ENCODE data around the gene PC. TPM values are rescaled to one million over a fixed set of nuclear protein-coding genes. Genes with fewer than 3 reads are reported as not detected.

The PC gene
- total RNA-seq, 2 donors from 2014 or later: 8.0 to 12.7 TPM

DNA sequence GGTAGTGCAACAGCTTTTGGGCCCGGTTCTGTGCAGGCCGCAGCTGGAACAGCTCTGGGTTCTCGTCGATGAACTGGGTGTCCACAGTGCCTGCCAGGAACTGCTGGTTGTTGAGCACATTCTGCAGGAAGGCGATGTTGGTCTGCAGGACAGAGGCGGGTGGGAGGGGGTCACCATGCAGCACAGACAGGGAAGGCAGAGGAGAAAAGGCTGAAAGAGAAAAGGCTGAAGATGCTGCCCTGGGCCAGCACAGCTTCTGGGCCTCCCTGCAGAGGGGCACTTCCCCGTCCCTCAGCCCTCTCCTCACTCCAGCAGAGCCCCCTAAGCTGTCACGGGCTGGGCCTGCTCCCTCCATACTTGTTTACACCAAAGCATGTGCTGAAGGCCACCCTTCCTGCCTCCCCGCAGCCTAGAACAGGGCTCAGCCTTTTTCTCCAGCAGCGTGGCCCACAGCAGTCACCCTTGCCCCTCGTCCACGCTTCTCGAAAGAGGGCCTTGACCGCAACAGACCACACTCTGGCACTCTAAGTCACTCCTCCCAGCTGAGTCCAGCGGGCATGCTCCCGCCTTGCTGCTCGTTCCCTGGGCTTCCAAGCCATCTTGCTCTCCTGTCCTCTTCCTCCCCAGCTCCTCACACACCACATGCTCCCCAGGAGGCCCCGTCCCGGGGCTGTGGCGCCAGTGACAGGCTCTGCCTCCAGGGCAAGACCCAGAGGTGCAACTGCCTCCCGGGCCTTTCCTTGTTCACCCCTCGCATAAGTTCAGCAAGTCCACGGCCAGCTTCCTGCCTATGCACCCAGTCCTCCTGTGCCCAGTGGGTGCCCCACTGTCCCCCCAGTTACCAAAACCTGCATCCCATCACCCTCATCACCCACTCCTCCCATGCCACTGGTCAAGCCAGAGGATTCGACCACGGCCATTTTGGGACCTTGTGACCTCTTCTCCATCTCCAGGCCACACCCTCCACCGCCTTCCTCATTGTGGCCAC lies 104.6 kb downstream of the PC start:
- TF ChIP-seq, protein P1, sequence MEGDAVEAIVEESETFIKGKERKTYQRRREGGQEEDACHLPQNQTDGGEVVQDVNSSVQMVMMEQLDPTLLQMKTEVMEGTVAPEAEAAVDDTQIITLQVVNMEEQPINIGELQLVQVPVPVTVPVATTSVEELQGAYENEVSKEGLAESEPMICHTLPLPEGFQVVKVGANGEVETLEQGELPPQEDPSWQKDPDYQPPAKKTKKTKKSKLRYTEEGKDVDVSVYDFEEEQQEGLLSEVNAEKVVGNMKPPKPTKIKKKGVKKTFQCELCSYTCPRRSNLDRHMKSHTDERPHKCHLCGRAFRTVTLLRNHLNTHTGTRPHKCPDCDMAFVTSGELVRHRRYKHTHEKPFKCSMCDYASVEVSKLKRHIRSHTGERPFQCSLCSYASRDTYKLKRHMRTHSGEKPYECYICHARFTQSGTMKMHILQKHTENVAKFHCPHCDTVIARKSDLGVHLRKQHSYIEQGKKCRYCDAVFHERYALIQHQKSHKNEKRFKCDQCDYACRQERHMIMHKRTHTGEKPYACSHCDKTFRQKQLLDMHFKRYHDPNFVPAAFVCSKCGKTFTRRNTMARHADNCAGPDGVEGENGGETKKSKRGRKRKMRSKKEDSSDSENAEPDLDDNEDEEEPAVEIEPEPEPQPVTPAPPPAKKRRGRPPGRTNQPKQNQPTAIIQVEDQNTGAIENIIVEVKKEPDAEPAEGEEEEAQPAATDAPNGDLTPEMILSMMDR (IDR thresholded peaks at IDR 0.05): no peak
- ATAC-seq (ENCODE audit: insufficient number of reproducible peaks, low FRiP score, low read depth): no peak
- Histone ChIP-seq H3K4me1 (ENCODE audit: control insufficient read depth in 1 of 2, low read depth in 2 of 2) (peaks cover 4 to 9% of the 10 kb centered on the region in 2 donors), H3K4me3 (no peak overlapping the region), H3K27ac (no peak overlapping the region), H3K36me3 (no peaks in the 10 kb centered on the region), H3K27me3 (replicated peaks; ENCODE audit: insufficient read depth) (no peaks in the 10 kb centered on the region), H3K9me3 (no peaks in the 10 kb centered on the region)
- no peak for DNase-seq (ENCODE audit: low spot score)

- Histone ChIP-seq H3K4me1 (ENCODE audit: control insufficient read depth in 1 of 2, low read depth in 2 of 2) (peaks cover 4 to 9% of the 10 kb centered on the region in 2 donors), H3K4me3 (no peak overlapping the region), H3K27me3 (replicated peaks; ENCODE audit: insufficient read depth) (no peaks in the 10 kb centered on the region), H3K27ac (no peak overlapping the region), H3K9me3 (no peaks in the 10 kb centered on the region), H3K36me3 (no peaks in the 10 kb centered on the region)
- TF ChIP-seq, protein P1 (IDR thresholded peaks at IDR 0.05): no peak
- ATAC-seq (ENCODE audit: insufficient number of reproducible peaks, low FRiP score, low read depth): no peak
- DNase-seq (ENCODE audit: low spot score): no peak
These were observed 105.5 kb downstream of the PC start for GRCh38 chr11:66852466-66853241.

DNA sequence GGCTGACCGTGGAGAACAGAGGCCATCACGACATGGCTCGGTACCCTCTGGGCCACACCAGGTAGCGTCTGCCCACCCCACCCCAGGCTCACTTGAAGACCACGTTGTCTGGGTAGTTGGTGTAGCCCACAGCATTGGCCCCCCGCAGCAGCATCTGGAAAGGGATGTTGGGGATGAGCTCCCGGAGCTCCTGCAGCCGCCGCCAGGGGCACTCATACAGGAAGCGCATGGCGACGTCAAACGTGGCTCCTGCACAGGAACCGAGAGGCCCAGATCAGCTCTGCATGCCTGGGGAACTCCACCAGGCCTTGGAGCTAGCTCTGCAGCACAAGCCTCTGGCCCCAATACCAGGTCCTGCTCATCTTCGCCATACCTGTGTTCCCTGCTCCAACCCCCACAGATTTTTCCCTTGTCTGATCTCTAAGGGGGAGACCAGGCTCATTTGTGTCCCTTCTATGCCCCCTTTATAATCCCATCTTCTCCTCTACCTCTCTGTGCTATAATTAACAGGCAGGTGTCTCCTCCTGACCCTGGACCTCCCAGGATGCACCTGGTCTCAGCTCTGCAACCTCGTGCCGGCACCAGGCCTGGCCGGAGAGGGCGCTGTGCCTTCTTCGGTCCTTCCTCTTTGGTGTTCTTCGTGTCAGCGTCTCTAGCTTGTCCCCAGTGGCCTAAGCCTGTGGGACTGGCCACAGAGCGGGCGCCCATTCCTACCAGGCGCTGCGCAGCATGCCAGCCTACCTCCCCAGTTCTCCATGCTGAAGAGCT lies 106.3 kb downstream of the PC start:
- no peaks in the 10 kb centered on the region for H3K27me3 ChIP-seq (replicated peaks; ENCODE audit: insufficient read depth)
- no peak overlapping the region for H3K4me3 ChIP-seq
- H3K27ac ChIP-seq: no peak overlapping the region
- DNase-seq (ENCODE audit: low spot score) (no peak), ATAC-seq (ENCODE audit: insufficient number of reproducible peaks, low FRiP score, low read depth) (no peak)
- peaks cover 4 to 9% of the 10 kb centered on the region in 2 donors for H3K4me1 ChIP-seq (ENCODE audit: control insufficient read depth in 1 of 2, low read depth in 2 of 2)
- H3K9me3 ChIP-seq: no peaks in the 10 kb centered on the region
- H3K36me3 ChIP-seq: peaks cover 1% of the 10 kb centered on the region
- TF ChIP-seq, protein P1 (IDR thresholded peaks at IDR 0.05): no peak

DNA sequence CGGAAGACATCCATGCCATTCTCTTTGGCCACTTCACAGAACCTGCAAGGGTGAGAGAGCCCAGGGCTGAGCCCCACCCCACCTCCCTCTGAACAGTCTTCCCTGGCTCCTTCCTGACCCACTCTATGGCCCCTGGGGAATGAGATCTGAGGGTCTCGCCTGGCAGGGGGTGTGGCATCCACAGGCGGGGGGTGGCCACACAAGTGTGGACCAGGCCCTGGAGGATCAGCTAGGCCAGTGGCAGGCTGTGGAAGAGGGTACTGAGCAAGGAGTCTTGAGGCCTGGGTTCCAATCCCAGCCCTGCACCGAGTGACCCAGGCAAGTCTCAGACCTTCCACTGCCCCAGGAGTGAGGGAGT lies 107.0 kb downstream of the PC start:
- Histone ChIP-seq H3K27ac (no peak overlapping the region), H3K4me3 (no peak overlapping the region), H3K9me3 (no peaks in the 10 kb centered on the region), H3K27me3 (replicated peaks; ENCODE audit: insufficient read depth) (no peaks in the 10 kb centered on the region), H3K36me3 (peaks cover 7% of the 10 kb centered on the region), H3K4me1 (ENCODE audit: control insufficient read depth in 1 of 2, low read depth in 2 of 2) (peaks cover 4 to 9% of the 10 kb centered on the region in 2 donors)
- DNase-seq (ENCODE audit: low spot score): no peak
- TF ChIP-seq, protein P1 (IDR thresholded peaks at IDR 0.05): no peak
- ATAC-seq (ENCODE audit: insufficient number of reproducible peaks, low FRiP score, low read depth): no peak

All from thoracic aorta (tissue), 2 donors.